ENCODE measurements around the gene TLR8.

TLR8 gene

GRCh38 chrX:12921886-12922598, 15.6 kb downstream of the TLR8 start:
- DNase-seq (ENCODE audit: extremely low read depth, insufficient read length) = no peak
- no peaks in the 10 kb centered on the region for H3K36me3 ChIP-seq (ENCODE audit: control insufficient read depth, insufficient read depth, low read length)
- no peak overlapping the region for H3K4me3 ChIP-seq (replicated peaks; ENCODE audit: low read depth, low read length)
- H3K27me3 ChIP-seq (replicated peaks; ENCODE audit: control insufficient read depth, insufficient read depth, low read length) = no peaks in the 10 kb centered on the region
- TF ChIP-seq CTCF (IDR thresholded peaks at IDR 0.05; ENCODE audit: insufficient read depth, low read length, poor library complexity, severe bottlenecking) = no peak

- DNase-seq (ENCODE audit: extremely low read depth, insufficient read length) = no peak
- Histone ChIP-seq H3K27me3 (replicated peaks; ENCODE audit: control insufficient read depth, insufficient read depth, low read length) (no peaks in the 10 kb centered on the region), H3K4me3 (replicated peaks; ENCODE audit: low read depth, low read length) (no peak overlapping the region), H3K36me3 (ENCODE audit: control insufficient read depth, insufficient read depth, low read length) (no peaks in the 10 kb centered on the region)
- TF ChIP-seq CTCF (IDR thresholded peaks at IDR 0.05; ENCODE audit: insufficient read depth, low read length, poor library complexity, severe bottlenecking) = no peak
Observed at GRCh38 chrX:12922599-12922919, 16.1 kb downstream of the TLR8 start.

GRCh38 chrX:12929701-12930100, 23.3 kb downstream of the TLR8 start:
- H3K27me3 ChIP-seq (replicated peaks; ENCODE audit: control insufficient read depth, insufficient read depth, low read length) = no peaks in the 10 kb centered on the region; the same call in 1 of the 2 replicates
- H3K4me3 ChIP-seq (replicated peaks; ENCODE audit: low read depth, low read length) = no peak overlapping the region
- no peak for TF ChIP-seq CTCF (IDR thresholded peaks at IDR 0.05; ENCODE audit: insufficient read depth, low read length, poor library complexity, severe bottlenecking)
- no peak for DNase-seq (ENCODE audit: extremely low read depth, insufficient read length)
- H3K36me3 ChIP-seq (ENCODE audit: control insufficient read depth, insufficient read depth, low read length) = no peaks in the 10 kb centered on the region

GRCh38 chrX:12930150-12930549, 23.7 kb downstream of the TLR8 start:
- no peaks in the 10 kb centered on the region for H3K36me3 ChIP-seq (ENCODE audit: control insufficient read depth, insufficient read depth, low read length)
- H3K27me3 ChIP-seq (replicated peaks; ENCODE audit: control insufficient read depth, insufficient read depth, low read length) = no peaks in the 10 kb centered on the region; the same call in 1 of the 2 replicates
- TF ChIP-seq CTCF (IDR thresholded peaks at IDR 0.05; ENCODE audit: insufficient read depth, low read length, poor library complexity, severe bottlenecking) = no peak
- DNase-seq (ENCODE audit: extremely low read depth, insufficient read length) = no peak
- no peak overlapping the region for H3K4me3 ChIP-seq (replicated peaks; ENCODE audit: low read depth, low read length)

- Histone ChIP-seq H3K27me3 (replicated peaks; ENCODE audit: control insufficient read depth, insufficient read depth, low read length) (no peaks in the 10 kb centered on the region; the same call in 1 of the 2 replicates), H3K4me3 (replicated peaks; ENCODE audit: low read depth, low read length) (no peak overlapping the region), H3K36me3 (ENCODE audit: control insufficient read depth, insufficient read depth, low read length) (no peaks in the 10 kb centered on the region)
- DNase-seq (ENCODE audit: extremely low read depth, insufficient read length) = no peak
- no peak for TF ChIP-seq CTCF (IDR thresholded peaks at IDR 0.05; ENCODE audit: insufficient read depth, low read length, poor library complexity, severe bottlenecking)
Observed at GRCh38 chrX:12932244-12932643, 25.8 kb downstream of the TLR8 start.

- no peak for DNase-seq (ENCODE audit: extremely low read depth, insufficient read length)
- Histone ChIP-seq H3K36me3 (ENCODE audit: control insufficient read depth, insufficient read depth, low read length) (no peaks in the 10 kb centered on the region), H3K27me3 (replicated peaks; ENCODE audit: control insufficient read depth, insufficient read depth, low read length) (no peaks in the 10 kb centered on the region; the same call in 1 of the 2 replicates), H3K4me3 (replicated peaks; ENCODE audit: low read depth, low read length) (no peak overlapping the region)
- TF ChIP-seq CTCF (IDR thresholded peaks at IDR 0.05; ENCODE audit: insufficient read depth, low read length, poor library complexity, severe bottlenecking) = no peak
Observed at GRCh38 chrX:12934850-12935249, 28.4 kb downstream of the TLR8 start.
